Measurements from ENCODE around the gene C1orf50.

Gene C1orf50

GRCh38 chr1:42765832-42766740 is 963 bp upstream of the C1orf50 start:
- TF ChIP-seq SIN3A (IDR thresholded peaks at IDR 0.05; ENCODE audit: borderline replicate concordance, insufficient read depth, low read length) (no peak), FOXP2 (optimal IDR thresholded peaks at IDR 0.05; ENCODE audit: borderline replicate concordance, extremely low read depth, extremely low read length, insufficient read depth) (no peak), POLR2AphosphoS5 (IDR thresholded peaks at IDR 0.05; ENCODE audit: low read depth, low read length) (peak; percentile 44; the same call in 1 of the 2 replicates), TAF1 (IDR thresholded peaks at IDR 0.05; ENCODE audit: borderline replicate concordance, insufficient read depth, low read length) (peak; percentile 27; the same call in 1 of the 2 replicates)
- TF ChIP-seq, protein P1, sequence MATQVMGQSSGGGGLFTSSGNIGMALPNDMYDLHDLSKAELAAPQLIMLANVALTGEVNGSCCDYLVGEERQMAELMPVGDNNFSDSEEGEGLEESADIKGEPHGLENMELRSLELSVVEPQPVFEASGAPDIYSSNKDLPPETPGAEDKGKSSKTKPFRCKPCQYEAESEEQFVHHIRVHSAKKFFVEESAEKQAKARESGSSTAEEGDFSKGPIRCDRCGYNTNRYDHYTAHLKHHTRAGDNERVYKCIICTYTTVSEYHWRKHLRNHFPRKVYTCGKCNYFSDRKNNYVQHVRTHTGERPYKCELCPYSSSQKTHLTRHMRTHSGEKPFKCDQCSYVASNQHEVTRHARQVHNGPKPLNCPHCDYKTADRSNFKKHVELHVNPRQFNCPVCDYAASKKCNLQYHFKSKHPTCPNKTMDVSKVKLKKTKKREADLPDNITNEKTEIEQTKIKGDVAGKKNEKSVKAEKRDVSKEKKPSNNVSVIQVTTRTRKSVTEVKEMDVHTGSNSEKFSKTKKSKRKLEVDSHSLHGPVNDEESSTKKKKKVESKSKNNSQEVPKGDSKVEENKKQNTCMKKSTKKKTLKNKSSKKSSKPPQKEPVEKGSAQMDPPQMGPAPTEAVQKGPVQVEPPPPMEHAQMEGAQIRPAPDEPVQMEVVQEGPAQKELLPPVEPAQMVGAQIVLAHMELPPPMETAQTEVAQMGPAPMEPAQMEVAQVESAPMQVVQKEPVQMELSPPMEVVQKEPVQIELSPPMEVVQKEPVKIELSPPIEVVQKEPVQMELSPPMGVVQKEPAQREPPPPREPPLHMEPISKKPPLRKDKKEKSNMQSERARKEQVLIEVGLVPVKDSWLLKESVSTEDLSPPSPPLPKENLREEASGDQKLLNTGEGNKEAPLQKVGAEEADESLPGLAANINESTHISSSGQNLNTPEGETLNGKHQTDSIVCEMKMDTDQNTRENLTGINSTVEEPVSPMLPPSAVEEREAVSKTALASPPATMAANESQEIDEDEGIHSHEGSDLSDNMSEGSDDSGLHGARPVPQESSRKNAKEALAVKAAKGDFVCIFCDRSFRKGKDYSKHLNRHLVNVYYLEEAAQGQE (IDR thresholded peaks at IDR 0.05; ENCODE audit: insufficient read depth in 1 of 2, low read depth in 2 of 2, low read length in 2 of 2), result no peak

DNA sequence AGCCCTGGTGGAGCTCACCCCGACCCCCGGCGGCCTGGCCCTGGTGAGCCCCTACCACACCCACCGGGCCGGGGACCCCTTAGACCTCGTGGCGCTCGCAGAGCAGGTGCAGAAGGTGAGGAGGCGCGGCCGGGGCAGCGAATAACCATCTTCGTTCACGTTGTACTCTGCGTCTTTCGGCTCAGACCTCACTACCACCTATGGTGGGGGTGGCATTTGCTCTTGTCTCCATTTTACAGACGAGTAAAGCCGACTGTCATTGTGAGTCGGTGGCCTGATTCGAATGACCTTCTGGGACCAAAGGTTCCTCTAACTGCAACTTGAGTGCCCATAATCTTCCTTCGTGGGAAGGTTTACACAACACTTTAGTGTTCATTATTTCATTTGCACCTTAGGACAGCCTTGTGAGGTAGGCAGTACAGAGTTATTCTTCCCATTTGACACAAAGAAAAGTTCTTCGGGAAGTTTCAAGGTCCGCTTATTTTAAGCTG is 506 bp downstream of the C1orf50 start:
- TF ChIP-seq SIN3A (IDR thresholded peaks at IDR 0.05; ENCODE audit: borderline replicate concordance, insufficient read depth, low read length), result no peak
- TF ChIP-seq, protein P1 (IDR thresholded peaks at IDR 0.05; ENCODE audit: insufficient read depth in 1 of 2, low read depth in 2 of 2, low read length in 2 of 2), result no peak
- TF ChIP-seq TAF1 (IDR thresholded peaks at IDR 0.05; ENCODE audit: borderline replicate concordance, insufficient read depth, low read length), result no peak
- TF ChIP-seq POLR2AphosphoS5 (IDR thresholded peaks at IDR 0.05; ENCODE audit: low read depth, low read length), result no peak
- TF ChIP-seq FOXP2 (optimal IDR thresholded peaks at IDR 0.05; ENCODE audit: borderline replicate concordance, extremely low read depth, extremely low read length, insufficient read depth), result no peak

DNA sequence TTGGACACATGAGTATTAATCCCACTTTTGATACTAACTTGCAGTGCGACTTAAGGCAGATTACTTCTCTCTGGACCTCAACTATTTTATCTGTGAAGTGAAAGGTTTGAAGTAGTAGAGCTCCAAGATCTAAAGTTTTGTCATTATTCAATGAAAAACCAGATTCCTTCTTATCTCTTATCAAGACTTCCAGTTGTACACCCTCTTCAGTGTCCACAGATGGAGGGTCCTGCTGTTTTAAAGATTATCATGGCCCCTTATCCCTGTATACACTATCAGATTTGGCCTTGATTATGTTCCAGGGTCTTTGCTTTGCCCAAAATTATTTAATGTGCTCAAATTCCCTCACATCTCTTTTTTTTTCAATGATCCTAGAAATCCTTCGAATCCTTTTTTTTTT is 1.1 kb downstream of the C1orf50 start:
- no peak for TF ChIP-seq SIN3A (IDR thresholded peaks at IDR 0.05; ENCODE audit: borderline replicate concordance, insufficient read depth, low read length)
- TF ChIP-seq, protein P1 (IDR thresholded peaks at IDR 0.05; ENCODE audit: insufficient read depth in 1 of 2, low read depth in 2 of 2, low read length in 2 of 2), result no peak
- no peak for TF ChIP-seq POLR2AphosphoS5 (IDR thresholded peaks at IDR 0.05; ENCODE audit: low read depth, low read length)
- no peak for TF ChIP-seq TAF1 (IDR thresholded peaks at IDR 0.05; ENCODE audit: borderline replicate concordance, insufficient read depth, low read length)
- no peak for TF ChIP-seq FOXP2 (optimal IDR thresholded peaks at IDR 0.05; ENCODE audit: borderline replicate concordance, extremely low read depth, extremely low read length, insufficient read depth)

GRCh38 chr1:42769811-42770210 is 2.8 kb downstream of the C1orf50 start:
- no peak for TF ChIP-seq FOXP2 (optimal IDR thresholded peaks at IDR 0.05; ENCODE audit: borderline replicate concordance, extremely low read depth, extremely low read length, insufficient read depth)
- TF ChIP-seq TAF1 (IDR thresholded peaks at IDR 0.05; ENCODE audit: borderline replicate concordance, insufficient read depth, low read length), result no peak
- TF ChIP-seq, protein P1 (IDR thresholded peaks at IDR 0.05; ENCODE audit: insufficient read depth in 1 of 2, low read depth in 2 of 2, low read length in 2 of 2), result no peak
- no peak for TF ChIP-seq POLR2AphosphoS5 (IDR thresholded peaks at IDR 0.05; ENCODE audit: low read depth, low read length)
- TF ChIP-seq SIN3A (IDR thresholded peaks at IDR 0.05; ENCODE audit: borderline replicate concordance, insufficient read depth, low read length), result no peak

Data from PFSK-1 (cell line).